ENCODE measurements around the gene CNTNAP4. TPM values are rescaled to one million over a fixed set of nuclear protein-coding genes. Genes with fewer than 3 reads are reported as not detected.

The CNTNAP4 gene
- total and polyA plus RNA-seq, 2 of the 4 experiments (the other 2 are of a cell fraction), result not detected

- no peak for TF ChIP-seq FOS (IDR thresholded peaks at IDR 0.05; ENCODE audit: low read depth, low read length)
- no peak for TF ChIP-seq RFX5 (IDR thresholded peaks at IDR 0.05; ENCODE audit: low read depth, low read length)
- TF ChIP-seq CEBPB (IDR thresholded peaks at IDR 0.05; ENCODE audit: low read depth, low read length), result no peak
- Histone ChIP-seq H3K27me3 (ENCODE audit: control insufficient read depth, insufficient read depth, low read length) (no peaks in the 10 kb centered on the region), H2AK5ac (ENCODE audit: low read depth, low read length) (no peak overlapping the region), H3K27ac (ENCODE audit: insufficient read depth, low read length) (no peak overlapping the region), H3K4me3 (ENCODE audit: insufficient read depth, low read depth, low read length) (no peak overlapping the region), H2BK20ac (ENCODE audit: low read depth, low read length) (no peak overlapping the region), H3K18ac (ENCODE audit: low read depth, low read length) (no peak overlapping the region), H3K23ac (ENCODE audit: low read depth, low read length) (no peak overlapping the region), H2BK5ac (ENCODE audit: low read depth, low read length, poor library complexity, severe bottlenecking) (no peak overlapping the region), H2AFZ (replicated peaks; ENCODE audit: low read length, poor library complexity) (no peak overlapping the region), H4K91ac (ENCODE audit: insufficient read depth, low read depth, low read length) (no peak overlapping the region), H3K4me1 (ENCODE audit: control insufficient read depth, insufficient read depth, low read length) (no peaks in the 10 kb centered on the region), H2AK9ac (replicated peaks; ENCODE audit: low read depth, low read length, poor library complexity) (no peak overlapping the region), H2BK15ac (ENCODE audit: low read depth, low read length) (no peak overlapping the region), H3K36me3 (ENCODE audit: control insufficient read depth, insufficient read depth, low read length) (no peaks in the 10 kb centered on the region), H3K4me2 (ENCODE audit: low read depth, low read length) (no peak overlapping the region), H4K5ac (ENCODE audit: low read depth, low read length) (no peak overlapping the region), H3K9me1 (ENCODE audit: insufficient read depth, low read length) (no peaks in the 10 kb centered on the region), H3K14ac (replicated peaks; ENCODE audit: low read depth, low read length) (no peak overlapping the region), H4K8ac (ENCODE audit: low read depth in 2 of 2, low read length in 2 of 2) (no peak overlapping the region), H3K9ac (ENCODE audit: low read depth, low read length) (no peak overlapping the region), H3K79me1 (ENCODE audit: low read depth in 1 of 2, low read length in 2 of 2) (no peaks in the 10 kb centered on the region), H3K4ac (ENCODE audit: low read depth, low read length) (no peak overlapping the region), H3K56ac (ENCODE audit: extremely low read depth, insufficient read depth, low read length) (no peak overlapping the region), H3K9me3 (ENCODE audit: control insufficient read depth, insufficient read depth, low read length) (no peaks in the 10 kb centered on the region), H4K20me1 (ENCODE audit: insufficient read depth, low read length) (no peaks in the 10 kb centered on the region), H2BK120ac (ENCODE audit: low read depth, low read length) (no peak overlapping the region)
- POLR2A ChIA-PET (ENCODE audit: unreplicated experiment), result no interaction called here
- CTCF ChIA-PET, result no interaction called here
- dilution Hi-C loops (cut with HindIII; ENCODE audit: low sequenced_read_pairs, unreplicated experiment) (no loop called here), intact Hi-C loops (cut with micrococcal nuclease) (no loop called here), in situ Hi-C loops (cut with MboI; ENCODE audit: low sequenced_read_pairs) (no loop called here)
- ATAC-seq (ENCODE audit: low read depth) (no peak), DNase-seq (no peak)
- BruUV-seq (replicated peaks), result no TSS peak
- WGBS, 2 experiments (ENCODE audit: extremely low coverage in 2 of 2, insufficient read length in 1 of 2), result no CpG with 5 or more reads among the region's 1 CpG
Measured at GRCh38 chr16:76486740-76487139, 209.5 kb downstream of the CNTNAP4 start.
